Fibroblast of lung (primary cell): ENCODE data around the gene DENND1A.

Experiments
- EZH2 ChIP-seq: IDR thresholded peaks from 2 replicates; pipeline ENCODE4 v1.5.1; 2012; ENCODE audit warnings: low read length, control low read depth, mild to moderate bottlenecking; ENCODE audit errors: missing control alignments
- TF ChIP-seq, protein P1 (sequence below), 2 donors: IDR thresholded peaks in 1 of 2; conservative IDR thresholded peaks in 1 of 2; 1 replicate in 1 of 2; 2 replicates in 1 of 2; pipeline ENCODE4 v1.5.1; 2011 to 2012; ENCODE audit warnings: low read length in 2 of 2, control low read depth in 1 of 2, inconsistent platforms in 1 of 2, low read depth in 1 of 2, mild to moderate bottlenecking in 1 of 2

DNA sequence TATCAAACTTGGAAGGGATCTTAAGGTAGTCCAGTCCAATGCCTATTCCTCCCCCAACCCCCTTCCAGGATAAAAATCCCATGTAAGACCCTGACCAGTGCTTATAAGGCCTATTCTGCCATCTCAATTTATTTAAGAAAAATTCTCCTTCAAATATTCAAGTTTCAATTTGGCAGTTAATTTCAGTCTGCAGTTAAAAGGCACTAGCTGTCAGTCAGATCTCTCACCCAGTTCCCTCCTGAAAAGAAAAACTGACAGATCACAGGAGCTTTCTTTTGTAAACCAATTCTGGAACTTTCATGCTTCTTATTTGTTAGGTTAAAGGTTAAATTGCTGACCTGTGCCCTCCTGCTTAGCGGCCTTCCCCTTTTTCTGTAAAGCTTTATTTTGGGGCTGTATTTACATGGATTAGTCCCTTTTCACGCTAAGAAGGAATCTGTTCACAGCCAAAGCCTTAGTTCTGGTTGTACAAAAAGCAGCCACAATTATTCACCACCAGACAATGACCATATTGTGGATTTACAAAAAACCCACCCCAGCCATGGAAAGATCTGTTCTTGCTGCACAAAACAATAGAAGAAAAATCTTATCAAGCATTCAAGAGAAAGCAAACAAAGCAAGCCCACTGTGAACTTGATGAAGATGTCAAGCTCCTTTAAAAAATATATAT, 68.7 kb downstream of the DENND1A start:
- TF ChIP-seq, protein P1, sequence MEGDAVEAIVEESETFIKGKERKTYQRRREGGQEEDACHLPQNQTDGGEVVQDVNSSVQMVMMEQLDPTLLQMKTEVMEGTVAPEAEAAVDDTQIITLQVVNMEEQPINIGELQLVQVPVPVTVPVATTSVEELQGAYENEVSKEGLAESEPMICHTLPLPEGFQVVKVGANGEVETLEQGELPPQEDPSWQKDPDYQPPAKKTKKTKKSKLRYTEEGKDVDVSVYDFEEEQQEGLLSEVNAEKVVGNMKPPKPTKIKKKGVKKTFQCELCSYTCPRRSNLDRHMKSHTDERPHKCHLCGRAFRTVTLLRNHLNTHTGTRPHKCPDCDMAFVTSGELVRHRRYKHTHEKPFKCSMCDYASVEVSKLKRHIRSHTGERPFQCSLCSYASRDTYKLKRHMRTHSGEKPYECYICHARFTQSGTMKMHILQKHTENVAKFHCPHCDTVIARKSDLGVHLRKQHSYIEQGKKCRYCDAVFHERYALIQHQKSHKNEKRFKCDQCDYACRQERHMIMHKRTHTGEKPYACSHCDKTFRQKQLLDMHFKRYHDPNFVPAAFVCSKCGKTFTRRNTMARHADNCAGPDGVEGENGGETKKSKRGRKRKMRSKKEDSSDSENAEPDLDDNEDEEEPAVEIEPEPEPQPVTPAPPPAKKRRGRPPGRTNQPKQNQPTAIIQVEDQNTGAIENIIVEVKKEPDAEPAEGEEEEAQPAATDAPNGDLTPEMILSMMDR (conservative IDR thresholded peaks at IDR 0.05 in 1 of 2, IDR thresholded peaks at IDR 0.05 in 1 of 2; ENCODE audit: low read depth in 1 of 2, low read length in 2 of 2) = no peak
- no peak for TF ChIP-seq EZH2
